HG03025 (cell line): ENCODE data around the gene CDKN2B-AS1.
"Not testable (repeated sequence)": the region's sequence is repeated elsewhere in the genome, so short reads cannot be mapped to it uniquely, and the experiment has no call there.

Experiments used
- ATAC-seq: cut with Tn5 transposase; IDR thresholded peaks from one replicate; pipeline ENCODE4 v1.9.1; 2021; ENCODE audit warnings: mild to moderate bottlenecking, moderate library complexity; ENCODE audit not compliant: unreplicated experiment, low FRiP score

The CDKN2B-AS1 gene

DNA sequence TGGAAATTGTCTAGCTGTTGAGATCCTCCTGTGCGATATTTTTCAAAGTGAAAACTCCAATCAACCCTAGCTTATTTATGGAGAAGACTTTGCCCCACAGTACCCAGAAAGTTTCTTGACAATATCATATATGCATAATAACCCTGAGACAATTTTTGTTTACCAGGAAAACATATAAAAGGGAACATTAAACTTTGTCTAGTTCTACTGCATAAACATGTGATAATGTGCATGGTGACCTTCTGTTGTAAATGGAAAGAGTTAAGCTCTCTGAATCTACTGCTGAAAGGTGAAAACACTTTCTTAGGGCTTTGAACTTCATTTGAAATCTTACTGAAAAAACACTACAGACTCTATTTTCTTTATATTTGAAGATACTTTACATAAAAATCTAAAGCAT, 46.8 kb downstream of the CDKN2B-AS1 start:
- ATAC-seq, result no peak

DNA sequence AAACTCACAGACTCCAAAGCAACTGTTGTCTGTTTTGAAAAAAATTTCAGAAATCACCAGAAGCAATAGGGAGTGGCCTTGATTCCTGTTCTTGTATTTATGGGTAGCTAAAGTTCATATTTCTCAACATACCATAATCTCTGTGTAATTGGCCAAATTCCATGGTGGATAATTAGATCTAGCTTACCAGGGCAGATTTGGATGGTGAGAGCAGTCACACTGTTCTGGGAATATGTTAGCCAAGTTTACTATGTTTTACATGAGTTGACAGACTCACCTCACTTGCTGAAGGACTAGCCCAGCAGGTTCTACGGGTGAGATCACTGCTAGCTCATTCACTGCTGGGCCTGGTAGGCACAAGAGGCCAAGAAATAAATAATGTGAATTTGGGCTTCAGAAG, 47.2 kb downstream of the CDKN2B-AS1 start:
- ATAC-seq, result no peak

DNA sequence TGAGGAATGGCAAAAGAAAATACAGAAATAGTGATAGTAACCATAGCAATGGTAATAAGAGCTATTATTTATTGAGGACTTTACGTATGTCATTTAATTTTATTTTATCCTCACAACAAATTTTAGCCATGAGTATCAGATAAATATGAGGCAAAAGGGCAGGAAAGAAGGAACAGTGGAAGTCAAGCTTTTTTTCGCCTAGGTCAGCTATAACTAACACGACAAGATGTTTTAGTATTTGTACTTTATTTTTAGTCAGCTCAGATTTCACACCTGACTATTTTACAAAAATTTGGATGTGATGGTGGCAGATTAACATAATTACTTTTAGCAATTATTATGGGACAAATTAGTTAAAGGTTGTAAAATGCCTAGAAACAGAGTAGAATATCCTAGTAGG, 49.3 kb downstream of the CDKN2B-AS1 start:
- no peak for ATAC-seq

DNA sequence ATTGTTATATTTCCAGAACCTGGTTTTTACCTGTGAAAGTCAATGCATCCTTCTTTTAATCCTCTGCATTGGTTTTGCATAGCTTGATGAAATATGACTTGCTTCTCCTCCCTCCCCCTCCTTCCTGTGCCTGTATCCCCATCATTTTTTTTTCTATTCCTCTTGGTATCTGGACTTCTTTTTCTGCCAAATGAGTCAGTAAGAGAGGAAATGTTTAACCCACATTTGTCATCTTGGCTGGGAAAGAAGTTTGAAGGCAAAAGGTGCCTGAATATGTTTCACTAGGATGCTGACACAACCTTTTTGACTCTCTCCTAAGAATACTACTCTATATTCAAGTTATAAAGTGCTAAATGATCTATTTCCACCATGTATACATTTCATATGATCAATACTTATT, 50.0 kb downstream of the CDKN2B-AS1 start:
- no peak for ATAC-seq

DNA sequence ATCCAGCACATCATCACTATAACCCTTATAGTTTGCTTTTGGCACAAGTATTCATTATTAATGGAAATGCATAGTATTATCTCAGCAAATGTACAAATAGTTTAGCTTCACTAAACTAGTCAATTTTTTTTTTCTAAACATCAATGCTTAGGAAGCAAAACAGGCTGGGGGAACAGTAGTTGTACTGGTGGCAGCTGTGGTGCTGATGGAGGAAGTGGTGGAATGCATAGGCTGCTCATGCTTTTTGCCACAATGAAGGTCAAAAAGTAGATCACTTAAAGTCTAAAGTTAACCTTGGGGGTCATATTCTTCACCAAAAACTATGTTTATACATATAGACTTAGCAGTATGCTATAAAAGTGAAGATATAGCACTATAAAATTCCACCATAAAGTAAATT, 50.8 kb downstream of the CDKN2B-AS1 start:
- ATAC-seq, result no peak

DNA sequence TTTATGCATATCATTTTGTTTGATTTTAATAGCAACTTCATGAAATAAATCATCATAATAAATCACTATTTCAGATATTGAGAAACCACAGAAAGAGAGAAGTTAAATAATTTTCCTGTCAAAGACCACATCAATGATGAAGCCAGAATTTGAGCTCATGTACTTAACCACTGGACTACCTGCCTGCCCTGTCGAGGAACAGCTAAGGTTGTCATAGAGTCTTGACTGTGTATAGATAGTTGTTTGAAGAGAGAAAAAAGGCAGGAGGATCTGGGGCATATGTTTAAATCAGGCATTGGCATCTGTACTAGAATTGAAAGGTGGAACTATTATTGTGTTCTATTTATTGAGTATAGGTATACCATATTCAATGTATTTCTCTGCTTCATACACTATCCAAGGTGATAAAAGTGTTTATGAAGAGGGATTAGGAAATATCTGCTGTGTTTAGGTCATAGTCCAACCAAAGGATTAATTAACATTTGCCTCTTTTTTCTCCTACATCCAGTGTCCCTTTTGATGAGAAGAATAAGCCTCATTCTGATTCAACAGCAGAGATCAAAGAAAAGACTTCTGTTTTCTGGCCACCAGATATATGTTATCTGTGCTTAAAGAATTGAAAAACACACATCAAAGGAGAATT, 51.8 kb downstream of the CDKN2B-AS1 start:
- no peak for ATAC-seq

DNA sequence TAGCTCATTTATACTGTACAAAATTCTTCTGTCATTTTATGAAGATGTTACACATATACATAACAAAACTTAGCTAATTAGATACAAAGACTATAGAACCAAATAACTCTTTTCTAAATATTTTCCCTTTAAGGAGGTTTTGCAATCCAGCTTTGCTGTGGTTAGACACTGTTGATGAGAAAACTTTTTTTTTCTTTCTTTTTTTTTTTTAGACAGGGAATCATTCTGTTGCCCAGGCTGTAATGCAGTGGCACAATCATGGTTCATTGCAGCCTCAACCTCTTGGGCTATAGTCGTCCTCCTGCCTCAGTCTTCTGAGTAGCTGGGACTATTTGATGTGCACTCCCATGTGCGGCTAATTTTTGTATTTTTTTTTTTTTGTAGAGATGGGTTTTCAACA, 53.0 kb downstream of the CDKN2B-AS1 start:
- ATAC-seq, result no peak

DNA sequence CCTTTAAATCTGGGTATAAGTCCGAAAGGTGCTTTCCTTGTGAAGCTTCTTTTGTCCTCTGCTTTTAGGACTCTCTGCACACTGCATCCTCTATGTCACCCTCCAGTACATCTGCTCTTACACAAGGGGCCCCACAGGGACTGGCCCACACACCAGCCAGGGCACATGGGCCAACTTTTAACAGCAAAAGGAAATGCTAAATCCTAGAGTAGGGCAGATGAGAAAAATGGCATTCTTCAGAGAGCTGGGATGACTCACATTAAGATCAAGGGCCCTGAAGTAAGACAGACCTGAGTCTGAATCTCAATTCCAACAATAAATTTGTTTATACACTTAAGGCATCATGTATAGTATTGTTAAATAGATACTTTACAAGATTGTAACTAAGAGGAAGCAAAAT, 54.8 kb downstream of the CDKN2B-AS1 start:
- no peak for ATAC-seq

DNA sequence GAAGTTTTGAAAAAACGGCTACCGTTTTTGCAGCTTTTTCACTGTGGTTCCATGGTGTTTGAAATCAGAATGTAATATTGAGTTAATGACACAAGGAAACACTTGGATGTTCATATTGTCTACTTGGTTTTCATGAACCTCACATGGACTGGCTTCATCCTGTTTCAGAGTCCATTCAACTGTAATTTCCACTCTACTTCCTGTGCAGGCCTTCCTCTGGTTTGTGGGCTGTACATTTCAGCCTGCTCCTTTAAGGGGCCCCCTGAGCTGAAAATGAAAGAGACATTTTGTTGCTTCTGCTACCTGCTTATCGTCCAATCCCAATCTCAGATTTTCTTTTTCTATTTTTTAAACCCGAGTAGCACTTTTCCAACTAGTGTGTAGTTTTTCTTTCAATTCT, 56.3 kb downstream of the CDKN2B-AS1 start:
- ATAC-seq, result no peak

DNA sequence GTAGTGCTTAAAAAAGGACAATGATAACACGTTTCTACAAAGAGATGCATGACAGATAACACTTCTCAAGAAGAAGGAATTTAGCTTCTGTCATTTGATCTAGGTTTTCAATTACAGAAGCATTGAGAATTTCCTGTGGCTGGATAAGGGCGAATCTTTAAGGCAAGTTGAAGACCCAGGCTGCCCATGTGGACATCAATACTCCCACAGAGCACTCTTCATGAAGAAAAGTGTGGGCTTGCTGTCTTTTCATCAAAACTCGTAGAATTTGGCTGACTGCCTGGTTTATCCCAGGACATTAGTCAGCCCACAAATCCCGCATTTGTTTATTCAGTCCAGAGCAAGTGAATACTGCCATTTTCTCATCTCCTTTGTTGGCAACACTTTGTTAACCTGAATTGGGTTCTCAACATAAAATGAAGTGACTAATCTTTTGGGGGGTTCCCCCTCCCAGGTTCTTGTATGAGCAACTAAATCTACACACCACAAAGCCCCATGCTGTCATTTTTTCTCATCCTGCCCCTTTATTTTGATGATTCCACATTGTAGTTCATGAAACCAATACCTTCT, 57.9 kb downstream of the CDKN2B-AS1 start:
- ATAC-seq, result no peak

DNA sequence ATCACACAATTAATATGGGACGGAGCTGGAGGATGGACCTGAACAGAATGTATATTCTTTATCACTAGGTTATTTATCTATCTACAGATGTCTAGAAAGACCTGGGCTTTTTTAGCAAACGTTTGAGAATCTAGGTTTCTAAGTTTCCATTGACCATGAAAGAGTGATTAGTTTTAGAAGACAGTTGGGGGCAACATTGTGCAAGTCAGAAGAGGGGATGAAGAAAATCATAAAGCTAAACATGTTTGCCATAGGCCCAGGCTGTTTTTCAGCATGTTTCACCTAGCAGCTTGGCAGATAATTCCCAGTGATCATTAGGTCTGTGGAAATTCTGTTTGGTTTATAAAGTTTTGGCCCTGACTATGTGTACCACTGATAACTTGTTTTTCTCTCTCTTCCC, 58.6 kb downstream of the CDKN2B-AS1 start:
- ATAC-seq, result no peak

DNA sequence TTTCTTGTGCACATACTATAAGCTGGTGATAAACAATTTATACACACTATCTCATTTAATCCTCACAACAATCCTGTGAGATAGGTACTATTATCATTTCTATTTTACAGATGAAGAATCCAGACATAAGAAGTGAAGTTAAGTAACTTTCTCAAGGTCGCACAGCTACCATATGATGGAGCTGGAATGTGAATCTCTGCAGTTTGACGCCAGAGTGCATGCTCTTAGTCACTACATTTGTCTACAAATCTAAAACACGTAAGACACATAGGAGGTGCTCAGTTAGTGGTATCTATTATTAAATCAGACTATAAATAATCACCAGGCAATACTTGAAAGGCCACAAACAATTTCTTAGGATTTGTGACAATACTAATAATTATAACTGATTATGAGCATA, 59.5 kb downstream of the CDKN2B-AS1 start:
- ATAC-seq, result no peak

DNA sequence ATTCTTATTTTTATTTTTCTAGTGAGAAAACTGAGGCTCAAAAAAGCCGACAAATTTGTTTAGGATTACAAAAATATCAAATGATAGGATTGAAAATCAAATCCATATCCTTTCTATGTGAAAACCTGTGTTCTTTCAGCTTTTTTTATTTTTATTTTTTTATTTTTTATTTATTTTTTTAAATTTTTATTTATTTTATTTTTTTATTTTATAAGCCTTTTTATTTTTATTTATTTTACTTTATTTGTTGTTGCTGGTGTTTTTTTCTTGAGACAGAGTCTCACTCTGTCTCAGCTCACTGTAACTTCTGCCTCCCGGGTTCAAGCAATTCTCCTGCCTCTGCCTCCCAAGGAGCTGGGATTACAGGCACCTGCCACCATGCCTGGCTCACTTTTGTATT, 59.9 kb downstream of the CDKN2B-AS1 start:
- ATAC-seq, result no peak

DNA sequence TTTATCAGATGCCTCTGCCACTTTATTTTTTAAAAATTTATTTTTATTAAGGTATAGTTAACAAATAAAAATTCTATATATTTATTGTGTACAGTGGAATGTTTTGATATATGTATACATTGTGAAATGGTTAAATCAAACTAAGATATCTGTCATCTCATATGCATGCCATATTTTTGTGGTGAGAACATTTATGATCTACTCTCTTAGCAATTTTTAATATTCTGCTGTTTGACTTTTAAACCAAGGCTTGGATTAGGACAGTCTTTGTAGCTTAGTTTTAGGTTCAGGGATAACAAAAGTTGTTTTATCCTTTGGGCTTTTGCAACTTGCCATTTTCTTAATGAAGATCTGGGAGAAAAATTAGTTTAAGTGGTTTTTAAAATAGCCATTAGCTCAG, 60.5 kb downstream of the CDKN2B-AS1 start:
- no peak for ATAC-seq

DNA sequence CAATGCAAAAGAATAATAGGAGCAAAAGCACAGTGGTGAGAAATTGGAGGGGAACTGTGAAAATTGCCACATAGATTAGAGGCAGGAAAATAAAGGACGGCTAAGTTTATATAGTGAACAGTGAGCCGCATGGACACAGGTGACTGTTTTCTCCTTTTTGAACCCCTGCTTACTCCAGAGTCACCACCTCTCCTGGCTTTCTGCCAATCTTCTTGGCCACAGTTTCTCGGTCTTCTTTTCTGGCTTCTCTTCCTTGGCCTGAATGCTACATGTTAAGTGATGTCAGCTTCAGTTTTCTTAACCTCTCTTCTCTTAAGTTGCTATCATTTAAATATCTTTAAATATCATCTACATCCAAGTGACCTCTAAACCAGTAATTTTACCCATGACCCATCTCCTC, 61.8 kb downstream of the CDKN2B-AS1 start:
- no peak for ATAC-seq

DNA sequence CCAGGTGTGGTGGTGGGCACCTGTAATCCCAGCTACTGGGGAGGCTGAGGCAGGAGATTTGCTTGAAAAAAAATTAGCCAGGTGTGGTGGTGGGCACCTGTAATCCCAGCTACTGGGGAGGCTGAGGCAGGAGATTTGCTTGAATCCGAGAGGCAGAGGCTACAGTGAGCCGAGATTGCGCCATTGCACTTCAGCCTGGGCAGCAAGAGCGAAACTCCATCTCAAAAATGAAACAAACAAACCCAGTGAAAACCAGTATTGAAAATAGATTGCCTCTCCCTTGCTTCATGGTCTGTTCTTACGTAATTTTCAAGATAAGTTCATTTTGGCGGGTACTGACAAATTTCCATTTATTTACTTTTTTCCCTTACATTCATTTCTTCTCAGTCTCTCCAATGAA, 63.4 kb downstream of the CDKN2B-AS1 start:
- ATAC-seq, result not testable (repeated sequence)

DNA sequence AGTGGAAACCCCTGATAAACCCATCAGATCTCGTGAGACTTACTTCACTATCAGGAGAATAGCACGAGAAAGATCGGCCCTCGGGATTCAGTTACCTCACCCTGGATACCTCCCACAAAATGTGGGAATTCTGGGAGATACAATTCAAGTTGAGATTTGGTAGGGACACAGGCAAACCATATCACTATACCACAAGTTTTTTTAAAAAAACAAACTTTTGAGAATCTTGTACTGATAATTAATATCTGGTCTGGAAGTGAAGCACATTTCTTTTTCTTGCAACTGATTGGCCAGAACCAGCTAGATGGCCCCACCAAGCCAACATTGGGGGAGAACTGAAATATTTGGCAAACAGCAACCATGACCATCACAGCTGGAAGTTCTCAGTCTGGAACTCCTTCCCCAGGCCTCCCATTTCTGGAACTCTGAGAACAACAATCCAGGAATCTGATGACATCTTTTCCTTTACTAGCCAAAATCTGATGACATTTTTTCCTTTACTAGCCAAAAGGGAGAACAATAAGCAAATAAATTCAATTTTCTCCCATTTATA, 66.3 kb downstream of the CDKN2B-AS1 start:
- no peak for ATAC-seq

DNA sequence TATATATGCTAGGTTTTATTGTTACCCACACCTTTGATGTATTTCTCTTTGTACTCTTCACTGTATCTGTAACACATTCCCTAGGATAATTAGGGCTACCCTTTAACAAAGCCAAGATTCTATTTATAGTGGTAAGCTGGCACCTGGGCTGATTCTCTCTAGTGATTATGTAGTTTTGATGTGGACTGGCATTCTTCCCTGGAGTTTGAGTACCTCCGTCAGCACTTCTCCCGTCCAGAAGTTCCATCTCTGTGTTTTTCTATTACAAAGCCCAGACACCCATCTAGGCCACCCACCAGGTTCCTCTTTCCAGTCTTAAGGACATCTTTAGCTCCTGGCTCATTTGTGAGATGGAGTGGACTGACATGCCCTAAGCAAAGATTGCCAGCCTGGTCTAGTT, 70.4 kb downstream of the CDKN2B-AS1 start:
- no peak for ATAC-seq

DNA sequence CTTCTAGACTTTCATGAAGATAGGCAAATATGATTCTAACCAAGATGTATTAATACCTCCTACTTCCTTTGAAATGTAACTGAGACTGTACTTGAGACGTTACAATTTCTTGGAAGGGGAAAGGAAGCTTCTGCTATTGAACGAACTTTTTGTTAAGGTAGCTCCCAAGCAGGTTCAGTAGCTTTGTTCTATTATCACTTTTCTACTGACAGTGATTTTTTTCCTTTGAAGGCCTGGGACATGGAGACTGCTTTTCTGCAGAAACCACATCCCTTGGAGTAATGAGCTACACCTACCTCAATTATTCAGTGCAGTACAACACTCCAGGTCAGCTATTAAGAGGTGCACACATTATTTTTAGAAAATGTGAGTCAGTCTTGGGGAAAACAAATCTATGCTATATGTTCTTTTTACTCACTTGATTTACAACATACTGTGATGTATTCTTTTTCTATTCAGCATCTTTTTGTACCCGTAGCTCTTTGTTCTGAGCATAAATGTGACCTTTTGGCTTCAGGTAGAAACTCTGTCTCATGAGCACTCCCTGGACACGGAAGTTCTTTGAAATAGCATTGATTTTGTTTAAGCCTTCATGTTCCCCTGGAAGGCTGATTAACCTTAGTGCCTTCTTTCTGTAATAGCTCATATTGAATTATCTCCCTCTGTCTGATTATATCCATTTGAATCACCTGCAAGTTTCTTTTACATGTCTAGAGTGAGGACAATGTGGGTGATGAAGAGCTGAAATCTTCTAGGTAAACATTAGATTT, 71.0 kb downstream of the CDKN2B-AS1 start:
- ATAC-seq, result no peak

DNA sequence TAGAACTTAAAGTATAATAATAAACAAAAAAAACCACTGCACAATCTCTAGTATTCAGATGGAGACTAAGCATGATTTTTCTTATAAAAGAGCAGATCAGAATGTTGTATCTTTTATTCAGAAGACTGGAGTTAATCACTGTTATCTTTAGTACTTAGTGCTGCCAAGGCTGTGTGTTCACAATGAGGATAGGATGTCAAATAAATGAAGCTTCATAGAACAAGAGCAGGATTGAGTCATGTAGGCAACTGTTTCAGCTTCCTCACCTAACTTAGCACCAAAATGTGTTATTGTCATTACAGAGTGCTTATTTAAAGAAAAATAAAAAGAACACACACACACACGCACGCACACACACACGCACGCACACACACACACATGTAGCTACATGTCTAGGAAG, 72.6 kb downstream of the CDKN2B-AS1 start:
- ATAC-seq, result no peak

DNA sequence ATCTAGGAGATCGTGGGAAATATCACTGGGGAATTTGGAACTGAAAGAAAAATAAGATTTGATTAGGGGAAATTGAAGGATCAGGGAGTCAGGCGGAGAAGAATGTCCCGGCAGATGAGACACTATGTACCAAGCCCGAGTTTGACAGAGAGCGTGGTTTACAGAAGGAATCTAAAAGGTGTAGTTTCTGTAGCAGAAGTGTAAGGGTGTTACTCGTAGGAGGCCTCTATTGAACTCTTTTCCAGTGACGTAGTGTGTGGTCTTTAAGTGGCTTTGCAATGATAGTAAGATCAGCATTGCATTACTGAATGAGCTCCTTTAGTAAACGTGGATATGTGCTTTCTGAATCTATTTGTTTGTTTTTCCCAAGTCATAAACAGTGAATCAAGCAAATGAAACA, 73.8 kb downstream of the CDKN2B-AS1 start:
- ATAC-seq, result no peak

DNA sequence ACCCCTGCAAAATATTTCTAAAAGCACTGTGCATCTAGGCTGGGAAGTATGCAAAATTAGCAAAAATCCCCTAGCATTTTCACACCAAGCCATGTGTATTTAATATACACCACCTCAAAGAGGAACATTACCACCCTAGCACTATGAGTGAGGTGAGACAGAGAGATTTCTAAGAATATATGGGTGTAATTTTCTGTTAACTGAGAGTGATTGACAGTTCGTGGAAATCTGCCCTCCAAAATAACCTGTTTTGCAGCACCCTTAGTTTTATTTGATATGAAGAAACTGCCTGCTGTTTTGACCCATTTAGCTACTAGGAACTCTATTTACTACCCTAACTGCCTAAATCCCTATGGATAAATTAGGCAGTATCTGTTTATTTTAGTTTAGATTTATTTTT, 78.8 kb downstream of the CDKN2B-AS1 start:
- no peak for ATAC-seq
